ENCODE data around the gene DLAT.
"Not testable (repeated sequence)": the region's sequence is repeated elsewhere in the genome, so short reads cannot be mapped to it uniquely, and the experiment has no call there.

The DLAT gene

DNA sequence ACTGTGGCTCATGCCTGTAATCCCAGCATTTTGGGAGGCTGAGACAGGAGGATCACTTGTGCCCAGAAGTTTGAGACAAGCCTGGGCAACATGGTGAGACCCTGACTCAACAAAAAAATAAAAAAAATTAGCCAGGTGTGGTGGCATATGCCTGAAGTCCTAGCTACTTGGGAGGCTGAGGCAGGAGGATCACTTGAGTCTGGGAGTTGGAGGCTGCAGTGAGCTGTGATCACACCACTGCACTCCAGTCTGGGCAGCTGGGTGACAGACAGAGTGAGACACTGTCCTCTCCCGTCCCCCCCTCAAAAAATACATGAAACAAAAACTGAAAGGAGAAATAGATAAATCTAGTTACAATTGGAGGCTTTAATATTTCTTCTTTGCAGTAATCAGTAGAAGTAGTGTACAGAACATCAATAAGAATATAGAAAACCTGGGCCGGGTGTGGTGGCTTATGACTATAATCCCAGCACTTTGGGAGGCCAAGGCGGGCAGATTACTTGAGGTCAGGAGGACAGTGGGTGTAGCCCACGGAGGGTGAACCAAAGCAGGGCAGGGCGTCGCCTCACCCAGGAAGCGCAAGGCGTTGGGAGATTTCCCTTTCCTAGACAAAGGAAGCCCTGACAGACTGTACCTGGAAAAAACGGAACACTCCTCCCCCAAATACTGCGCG lies 19.6 kb upstream of the DLAT start:
- DNase-seq: no peak

GRCh38 chr11:112006095-112006441 lies 19.1 kb upstream of the DLAT start:
- not testable (repeated sequence) for DNase-seq

- not testable (repeated sequence) for DNase-seq
Observed at GRCh38 chr11:112011451-112011850, 13.8 kb upstream of the DLAT start.

GRCh38 chr11:112012874-112013273 lies 12.3 kb upstream of the DLAT start:
- DNase-seq: no peak

DNA sequence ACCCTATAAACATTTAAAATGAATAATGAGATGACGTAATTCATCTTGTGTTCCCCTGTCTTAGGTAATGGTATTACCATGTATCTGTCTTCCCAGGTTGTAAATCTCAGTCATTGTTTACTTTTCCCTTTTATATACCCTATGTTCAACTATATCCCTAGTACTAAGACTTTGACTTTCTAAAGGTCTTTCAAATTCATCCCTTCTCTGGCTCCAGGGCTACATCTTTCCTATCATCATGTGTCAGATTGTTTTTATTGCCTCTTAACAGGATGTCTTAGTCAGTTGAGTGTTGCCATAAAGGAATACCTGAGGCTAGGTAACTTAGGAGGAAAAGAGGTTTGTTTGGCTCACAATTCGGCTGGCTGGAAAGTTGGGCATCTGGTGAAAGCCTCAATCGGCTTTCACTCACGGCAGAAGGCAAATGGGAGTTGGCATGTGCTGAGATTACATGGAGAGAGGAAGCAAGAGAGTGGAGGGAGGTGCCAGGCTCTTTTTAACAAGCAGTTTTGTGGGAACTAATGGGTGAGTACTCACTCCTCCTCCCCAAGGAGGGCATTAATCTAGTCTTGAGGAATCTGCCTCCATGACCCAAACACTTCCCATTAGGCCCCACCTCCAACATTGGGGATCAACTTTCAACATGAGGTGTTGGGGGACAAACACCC lies 11.6 kb upstream of the DLAT start:
- DNase-seq: no peak

DNA sequence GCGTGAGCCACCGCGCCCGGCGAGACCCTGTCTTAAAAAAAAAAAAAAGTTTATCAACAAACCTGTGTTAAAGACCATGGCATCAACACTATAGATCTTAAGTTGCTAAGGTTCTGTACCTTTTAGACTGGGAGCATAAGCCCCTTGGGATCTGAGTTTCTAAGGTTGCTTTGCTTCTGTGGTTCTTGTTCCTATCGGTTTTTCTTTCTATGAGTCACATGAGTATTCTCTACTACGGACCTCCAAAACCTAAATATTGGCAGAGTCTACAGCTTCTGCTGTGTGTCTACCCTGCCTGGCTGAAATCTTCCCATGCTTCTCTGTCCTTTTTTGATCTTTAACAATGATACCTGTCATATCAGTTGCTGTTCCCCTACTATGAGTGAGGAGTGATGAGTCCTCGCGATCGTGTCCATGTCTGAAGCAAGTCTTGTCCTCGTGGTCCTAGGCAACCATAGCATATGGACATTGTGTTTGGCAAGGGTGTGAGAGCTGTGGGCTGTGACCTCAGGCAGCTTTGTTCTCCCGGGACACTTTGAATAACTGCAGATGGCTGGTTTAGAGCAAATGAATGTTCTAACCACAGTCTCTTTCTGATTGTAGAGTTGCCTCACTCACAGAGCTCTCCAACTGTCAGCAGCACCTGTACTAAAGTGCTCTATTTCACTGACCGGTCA lies 9.0 kb upstream of the DLAT start:
- DNase-seq: no peak

DNA sequence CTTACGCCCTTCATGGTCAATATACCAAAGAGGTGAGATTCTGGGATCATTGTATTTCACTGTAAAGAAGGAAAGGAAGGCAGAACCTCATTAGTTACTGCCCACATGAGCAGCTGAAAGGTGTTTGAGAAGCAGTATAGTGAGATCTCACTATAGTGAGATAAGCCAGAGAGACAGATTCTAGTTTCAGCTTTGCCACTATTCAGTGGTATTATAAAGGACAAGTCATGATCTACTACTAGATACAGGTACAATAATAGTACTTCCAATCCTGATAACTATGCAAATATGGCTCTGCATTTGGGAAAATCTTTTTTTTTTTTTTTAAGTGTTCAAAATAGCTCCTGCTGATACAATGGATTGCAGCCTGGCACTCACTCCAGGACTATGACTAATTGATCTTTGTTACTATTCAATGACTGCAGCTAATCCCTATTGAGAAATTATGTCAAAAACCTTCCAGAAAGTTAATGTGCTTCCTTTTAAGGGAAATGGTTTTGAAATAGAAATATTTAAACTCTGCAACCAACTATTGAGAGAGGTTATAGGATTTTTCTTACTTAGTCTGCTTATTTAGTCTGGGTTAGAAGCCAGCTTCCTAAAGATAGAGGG lies 8.3 kb upstream of the DLAT start:
- DNase-seq: no peak

DNA sequence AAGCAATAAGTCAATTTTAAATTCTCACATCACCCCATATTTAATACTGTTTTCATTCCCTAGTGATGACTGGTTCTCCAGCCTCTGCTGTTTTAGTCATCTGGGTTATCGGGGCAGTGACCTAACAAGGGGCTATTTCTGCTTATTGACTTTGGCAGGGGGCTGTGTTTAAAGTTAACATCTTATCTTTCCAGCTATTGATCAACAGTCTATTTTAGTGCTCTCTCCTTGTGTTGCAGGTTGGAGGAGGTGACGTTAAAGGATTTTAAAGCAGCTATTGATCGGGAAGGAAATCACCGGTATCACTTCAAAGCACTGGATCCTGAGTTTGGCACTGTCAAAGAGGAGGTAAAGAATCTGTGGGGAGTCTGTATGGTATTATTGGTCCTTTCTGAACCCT lies 7.7 kb upstream of the DLAT start:
- no peak for DNase-seq

- DNase-seq: no peak
Observed at GRCh38 chr11:112019066-112019465, 6.1 kb upstream of the DLAT start.

DNA sequence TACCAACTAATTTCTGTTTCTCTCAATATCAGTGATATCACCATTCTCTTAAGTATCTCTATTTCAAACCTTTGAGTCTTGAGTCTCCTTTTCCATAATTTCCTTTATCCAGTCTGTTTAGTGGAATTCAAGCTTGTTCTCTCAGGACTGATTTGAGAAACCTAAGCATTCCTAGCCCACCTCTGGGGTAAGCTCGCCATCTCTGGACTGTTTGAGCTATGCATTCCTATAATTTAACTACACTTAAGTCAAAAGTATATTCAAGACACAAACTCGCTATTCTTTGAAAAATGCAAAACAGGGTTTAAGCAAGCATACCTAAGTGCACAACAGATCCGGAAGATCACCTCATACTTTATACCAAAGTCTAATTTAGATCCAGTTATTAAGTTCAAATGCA lies 2.1 kb upstream of the DLAT start:
- DNase-seq: no peak

DNA sequence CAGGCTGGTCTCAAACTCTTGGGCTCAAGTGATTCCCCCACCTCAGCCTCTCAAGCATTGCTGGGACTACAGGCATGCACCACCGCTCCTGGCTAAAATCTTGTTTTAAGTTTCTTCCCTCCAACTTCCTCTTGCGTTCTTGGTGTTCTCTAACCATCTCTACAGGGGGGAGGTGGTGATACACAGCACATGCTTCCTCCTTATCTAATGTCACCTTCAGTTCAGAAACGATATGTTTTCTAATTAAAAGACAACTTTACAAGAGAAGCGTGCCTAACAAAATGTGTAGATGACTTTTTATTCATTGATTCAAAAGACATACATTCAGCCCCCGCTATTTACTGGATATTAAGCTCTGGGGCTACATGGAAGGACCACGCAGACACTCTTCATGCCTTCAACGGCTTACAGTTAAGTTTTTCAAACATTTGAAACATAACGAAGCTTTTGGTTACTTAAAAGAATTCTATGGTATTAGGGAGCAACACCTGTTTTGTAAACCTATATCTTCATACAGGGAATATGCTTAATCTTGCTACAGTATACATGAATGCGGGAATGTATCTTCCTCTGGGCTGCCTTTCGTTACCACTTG lies 933 bp upstream of the DLAT start:
- DNase-seq: peak; percentile 48

DNA sequence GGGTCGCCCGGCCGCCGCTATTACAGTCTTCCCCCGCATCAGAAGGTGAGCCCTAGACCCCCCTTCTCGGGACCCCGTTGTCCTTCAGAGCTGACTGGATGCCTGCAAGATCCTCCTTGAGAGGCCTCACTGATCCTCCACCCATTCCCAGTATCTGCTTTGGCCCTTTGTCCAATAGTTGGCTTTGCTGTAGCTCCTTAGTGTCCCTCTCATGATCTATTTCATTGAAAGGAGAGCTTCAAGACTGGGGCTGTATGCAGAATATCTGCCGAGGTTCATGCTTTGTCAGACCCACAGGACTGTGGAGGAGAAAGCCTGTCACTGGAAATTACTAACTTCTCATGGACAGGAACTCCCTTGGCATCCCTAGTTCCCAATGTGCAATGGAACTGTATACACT lies 499 bp downstream of the DLAT start:
- peak; percentile 8 for DNase-seq

GRCh38 chr11:112026784-112027410 lies 1.7 kb downstream of the DLAT start:
- DNase-seq: not testable (repeated sequence)

DNA sequence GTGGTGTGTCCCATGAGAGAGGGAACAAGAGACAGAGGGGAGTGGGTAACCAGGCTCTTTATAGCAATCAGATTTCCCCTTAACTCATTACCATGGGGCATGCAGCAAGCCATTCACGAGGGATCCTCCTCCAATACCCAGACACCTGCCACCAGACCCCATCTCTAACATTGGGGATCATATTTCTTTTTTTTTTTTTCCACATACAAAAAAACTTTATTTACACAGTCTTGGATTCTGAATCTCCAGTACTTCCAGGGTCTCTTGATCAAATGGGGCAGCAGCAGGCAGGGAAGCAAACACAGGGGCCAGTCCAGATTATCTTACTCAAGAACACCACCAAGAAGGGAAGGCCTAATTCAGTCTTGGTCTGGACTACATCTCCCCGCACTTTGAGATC lies 4.3 kb downstream of the DLAT start:
- DNase-seq: no peak

DNA sequence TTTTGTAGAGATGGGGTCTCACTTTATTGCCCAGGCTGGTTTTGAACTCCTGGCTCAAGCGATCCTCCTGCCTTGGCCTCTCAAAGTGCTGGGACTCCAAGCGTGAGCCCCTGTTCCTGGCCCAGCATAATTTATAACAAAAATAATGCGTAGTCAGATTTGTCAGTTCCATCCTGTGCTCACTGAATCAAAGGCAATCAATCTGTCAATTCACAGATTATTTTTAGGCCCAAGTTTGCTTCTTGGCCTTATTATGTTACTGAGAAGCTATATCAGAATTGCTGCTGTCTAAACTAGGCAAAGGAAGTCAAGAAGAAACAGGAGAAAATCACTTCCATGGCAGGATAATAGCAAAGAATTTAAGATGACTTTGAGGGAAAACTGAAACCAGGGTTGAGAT lies 8.7 kb downstream of the DLAT start:
- DNase-seq: no peak

GRCh38 chr11:112037527-112037926 lies 12.3 kb downstream of the DLAT start:
- DNase-seq: no peak

GRCh38 chr11:112042161-112042960 lies 17.2 kb downstream of the DLAT start:
- DNase-seq: peak; percentile 7

GRCh38 chr11:112042961-112043304 lies 17.7 kb downstream of the DLAT start:
- DNase-seq: no peak

GRCh38 chr11:112044961-112045360 lies 19.8 kb downstream of the DLAT start:
- DNase-seq: no peak

- DNase-seq: not testable (repeated sequence)
Observed at GRCh38 chr11:112046647-112047046, 21.4 kb downstream of the DLAT start.

DNA sequence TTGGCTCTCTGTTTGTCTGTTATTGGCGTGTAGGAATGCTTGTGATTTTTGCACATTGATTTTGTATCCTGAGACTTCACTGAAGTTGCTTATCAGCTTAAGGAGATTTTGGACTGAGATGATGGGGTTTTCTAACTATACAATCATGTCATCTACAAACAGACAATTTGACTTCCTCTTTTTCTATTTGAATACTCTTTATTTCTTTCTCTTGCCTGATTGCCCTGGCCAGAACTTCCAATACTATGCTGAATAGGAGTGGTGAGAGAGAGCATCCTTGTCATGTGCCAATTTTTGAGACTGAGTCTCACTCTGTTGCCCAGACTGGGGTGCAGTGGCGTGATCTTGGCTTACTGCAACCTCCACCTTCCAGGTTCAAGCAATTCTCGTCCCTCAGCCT lies 23.0 kb downstream of the DLAT start:
- DNase-seq: not testable (repeated sequence)

GRCh38 chr11:112049777-112050176 lies 24.6 kb downstream of the DLAT start:
- DNase-seq: no peak

All from activated CD4-positive, alpha-beta T cell treated with anti-CD3 and anti-CD28 coated beads, Interleukin-2, amount 50 U/mL, for 16 hours (primary cell).